ENCODE measurements around the gene ADGRD1. TPM values are rescaled to one million over a fixed set of nuclear protein-coding genes. Genes with fewer than 3 reads are reported as not detected.

Gene ADGRD1
- total RNA-seq, 1 donor from 2014 or later: 0.08 TPM

DNA sequence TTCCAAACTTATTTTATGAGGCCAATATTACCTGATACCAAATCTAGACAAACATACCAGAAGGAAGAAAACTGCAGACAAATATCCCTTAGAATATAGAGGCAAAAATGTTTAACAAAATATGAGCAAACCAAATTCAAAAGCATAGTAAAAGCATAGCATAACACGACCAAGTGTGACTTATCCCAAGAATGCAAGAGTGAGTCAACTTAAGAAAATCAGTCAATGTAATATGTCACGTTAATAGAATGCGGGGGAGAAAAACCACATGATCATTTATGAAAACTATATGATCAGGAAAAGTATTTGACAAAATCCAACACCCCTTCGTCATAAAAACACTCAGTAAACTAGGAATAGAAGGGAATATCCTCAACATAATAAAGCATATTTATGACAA, 217.3 kb downstream of the ADGRD1 start:
- H3K36me3 ChIP-seq (ENCODE audit: control insufficient read depth, insufficient read depth, low read length): no peaks in the 10 kb centered on the region
- no peak overlapping the region for H3K4me3 ChIP-seq (ENCODE audit: low read depth, low read length)
- TF ChIP-seq, protein P1, sequence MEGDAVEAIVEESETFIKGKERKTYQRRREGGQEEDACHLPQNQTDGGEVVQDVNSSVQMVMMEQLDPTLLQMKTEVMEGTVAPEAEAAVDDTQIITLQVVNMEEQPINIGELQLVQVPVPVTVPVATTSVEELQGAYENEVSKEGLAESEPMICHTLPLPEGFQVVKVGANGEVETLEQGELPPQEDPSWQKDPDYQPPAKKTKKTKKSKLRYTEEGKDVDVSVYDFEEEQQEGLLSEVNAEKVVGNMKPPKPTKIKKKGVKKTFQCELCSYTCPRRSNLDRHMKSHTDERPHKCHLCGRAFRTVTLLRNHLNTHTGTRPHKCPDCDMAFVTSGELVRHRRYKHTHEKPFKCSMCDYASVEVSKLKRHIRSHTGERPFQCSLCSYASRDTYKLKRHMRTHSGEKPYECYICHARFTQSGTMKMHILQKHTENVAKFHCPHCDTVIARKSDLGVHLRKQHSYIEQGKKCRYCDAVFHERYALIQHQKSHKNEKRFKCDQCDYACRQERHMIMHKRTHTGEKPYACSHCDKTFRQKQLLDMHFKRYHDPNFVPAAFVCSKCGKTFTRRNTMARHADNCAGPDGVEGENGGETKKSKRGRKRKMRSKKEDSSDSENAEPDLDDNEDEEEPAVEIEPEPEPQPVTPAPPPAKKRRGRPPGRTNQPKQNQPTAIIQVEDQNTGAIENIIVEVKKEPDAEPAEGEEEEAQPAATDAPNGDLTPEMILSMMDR (IDR thresholded peaks at IDR 0.05; ENCODE audit: insufficient read depth, low read length, poor library complexity, severe bottlenecking): no peak
- no peak for DNase-seq (ENCODE audit: low read depth)
- H3K27me3 ChIP-seq (ENCODE audit: control insufficient read depth, insufficient read depth, low read length): no peaks in the 10 kb centered on the region

DNA sequence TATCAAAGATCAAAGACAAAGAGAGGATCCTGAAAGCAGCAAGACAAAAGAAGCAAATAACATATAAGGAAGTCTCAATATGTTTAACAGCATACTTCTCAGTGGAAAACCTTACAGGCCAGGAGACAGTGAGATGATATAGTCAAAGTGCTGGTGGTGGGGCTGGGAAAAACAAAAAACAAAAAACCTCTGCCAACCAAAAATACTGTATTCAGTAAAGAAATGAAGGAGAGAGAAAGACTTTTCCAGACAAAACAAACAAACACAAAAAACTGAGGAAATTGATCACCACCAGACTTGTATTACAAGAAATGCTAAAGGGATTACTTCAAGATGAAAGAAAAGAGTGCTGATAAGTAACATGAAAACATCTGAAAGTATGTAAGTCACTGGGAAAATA, 221.2 kb downstream of the ADGRD1 start:
- no peaks in the 10 kb centered on the region for H3K36me3 ChIP-seq (ENCODE audit: control insufficient read depth, insufficient read depth, low read length)
- TF ChIP-seq, protein P1 (IDR thresholded peaks at IDR 0.05; ENCODE audit: insufficient read depth, low read length, poor library complexity, severe bottlenecking): no peak
- DNase-seq (ENCODE audit: low read depth): no peak
- H3K4me3 ChIP-seq (ENCODE audit: low read depth, low read length): no peak overlapping the region
- H3K27me3 ChIP-seq (ENCODE audit: control insufficient read depth, insufficient read depth, low read length): no peaks in the 10 kb centered on the region

DNA sequence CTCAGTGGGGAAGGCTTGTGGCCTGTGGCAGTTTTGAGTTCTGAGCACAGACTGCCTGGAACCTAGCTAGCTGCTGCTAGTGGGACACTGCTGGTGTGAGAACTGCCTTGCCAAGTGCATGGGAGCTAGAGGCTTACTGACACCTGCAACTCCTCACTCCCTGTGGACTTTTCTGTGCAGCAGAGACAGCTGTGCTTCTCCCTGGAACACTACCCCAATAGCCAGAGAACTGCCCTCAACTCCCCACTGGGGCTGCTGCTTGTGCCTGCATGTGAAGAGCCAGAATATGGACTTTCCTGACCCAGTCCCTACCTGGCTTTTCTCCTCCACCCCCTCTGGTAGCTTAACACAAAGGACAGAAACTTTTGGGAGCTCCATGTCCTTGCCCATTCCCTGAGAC, 222.6 kb downstream of the ADGRD1 start:
- no peak for DNase-seq (ENCODE audit: low read depth)
- no peaks in the 10 kb centered on the region for H3K27me3 ChIP-seq (ENCODE audit: control insufficient read depth, insufficient read depth, low read length)
- no peaks in the 10 kb centered on the region for H3K36me3 ChIP-seq (ENCODE audit: control insufficient read depth, insufficient read depth, low read length)
- H3K4me3 ChIP-seq (ENCODE audit: low read depth, low read length): no peak overlapping the region
- TF ChIP-seq, protein P1 (IDR thresholded peaks at IDR 0.05; ENCODE audit: insufficient read depth, low read length, poor library complexity, severe bottlenecking): no peak

DNA sequence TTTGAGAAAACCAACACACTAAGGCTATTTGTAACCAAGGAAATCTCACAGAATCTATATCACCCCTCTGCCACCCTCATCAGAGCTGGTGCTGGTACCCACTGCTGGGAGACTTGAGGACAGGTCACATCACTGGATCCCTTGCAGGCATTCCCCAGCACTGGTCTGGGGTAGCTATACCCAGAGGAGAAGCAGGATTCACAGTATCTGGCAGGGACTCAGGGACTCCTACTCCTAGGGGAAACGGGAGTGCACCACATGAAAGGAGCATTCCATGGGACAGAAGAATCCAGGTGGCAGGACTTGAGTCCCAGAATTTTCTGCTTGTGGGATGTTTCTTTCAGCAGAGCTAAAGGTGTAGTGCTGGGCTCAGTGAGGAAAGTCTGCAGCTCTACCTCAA, 223.2 kb downstream of the ADGRD1 start:
- H3K4me3 ChIP-seq (ENCODE audit: low read depth, low read length): no peak overlapping the region
- no peaks in the 10 kb centered on the region for H3K27me3 ChIP-seq (ENCODE audit: control insufficient read depth, insufficient read depth, low read length)
- no peak for DNase-seq (ENCODE audit: low read depth)
- no peaks in the 10 kb centered on the region for H3K36me3 ChIP-seq (ENCODE audit: control insufficient read depth, insufficient read depth, low read length)
- TF ChIP-seq, protein P1 (IDR thresholded peaks at IDR 0.05; ENCODE audit: insufficient read depth, low read length, poor library complexity, severe bottlenecking): no peak

DNA sequence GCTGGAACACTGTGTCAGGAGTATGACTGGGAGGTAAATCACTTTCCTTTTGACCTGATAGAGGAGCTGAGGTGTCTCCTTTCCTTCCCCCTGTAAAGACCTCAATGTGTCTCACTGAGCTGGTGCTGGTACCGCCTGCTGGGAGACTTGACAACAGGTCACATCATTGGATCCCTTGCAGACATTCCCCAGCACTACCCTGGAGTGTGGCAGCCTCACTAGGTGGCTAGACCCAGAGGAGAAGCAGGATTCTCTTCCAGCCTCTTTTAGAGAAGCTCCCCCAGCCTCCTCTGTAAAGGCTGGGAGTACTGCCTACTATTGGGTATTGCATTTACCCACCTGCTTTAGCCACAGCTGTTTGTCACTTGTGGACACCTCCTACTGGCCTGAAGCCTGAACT, 223.9 kb downstream of the ADGRD1 start:
- Histone ChIP-seq H3K4me3 (ENCODE audit: low read depth, low read length) (no peak overlapping the region), H3K36me3 (ENCODE audit: control insufficient read depth, insufficient read depth, low read length) (no peaks in the 10 kb centered on the region), H3K27me3 (ENCODE audit: control insufficient read depth, insufficient read depth, low read length) (no peaks in the 10 kb centered on the region)
- TF ChIP-seq, protein P1 (IDR thresholded peaks at IDR 0.05; ENCODE audit: insufficient read depth, low read length, poor library complexity, severe bottlenecking): no peak
- DNase-seq (ENCODE audit: low read depth): no peak

DNA sequence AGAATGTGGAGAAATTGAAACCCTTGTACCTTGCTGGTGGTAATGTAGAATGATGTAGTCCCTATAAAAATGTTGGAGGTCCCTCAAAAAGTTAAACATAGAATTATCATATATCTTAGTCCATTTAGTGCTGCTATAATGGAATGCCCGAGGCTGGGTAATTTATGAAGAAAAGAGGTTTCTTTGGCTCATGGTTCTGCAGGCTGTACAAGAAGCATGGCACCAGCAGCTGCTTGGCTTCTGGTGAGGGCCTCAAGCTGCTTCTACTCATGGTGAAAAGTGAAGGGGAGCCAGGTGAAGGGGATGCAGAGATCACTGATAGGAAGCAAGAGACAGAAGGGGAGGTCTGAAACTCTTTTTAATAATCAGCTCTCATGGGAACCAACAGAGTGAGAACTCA, 233.9 kb downstream of the ADGRD1 start:
- TF ChIP-seq, protein P1 (IDR thresholded peaks at IDR 0.05; ENCODE audit: insufficient read depth, low read length, poor library complexity, severe bottlenecking): no peak
- H3K4me3 ChIP-seq (ENCODE audit: low read depth, low read length): no peak overlapping the region
- no peaks in the 10 kb centered on the region for H3K27me3 ChIP-seq (ENCODE audit: control insufficient read depth, insufficient read depth, low read length)
- no peaks in the 10 kb centered on the region for H3K36me3 ChIP-seq (ENCODE audit: control insufficient read depth, insufficient read depth, low read length)
- no peak for DNase-seq (ENCODE audit: low read depth)

Measured in kidney epithelial cell (primary cell).